Measurements from ENCODE around the gene ZNF337.

The ZNF337 gene

DNA sequence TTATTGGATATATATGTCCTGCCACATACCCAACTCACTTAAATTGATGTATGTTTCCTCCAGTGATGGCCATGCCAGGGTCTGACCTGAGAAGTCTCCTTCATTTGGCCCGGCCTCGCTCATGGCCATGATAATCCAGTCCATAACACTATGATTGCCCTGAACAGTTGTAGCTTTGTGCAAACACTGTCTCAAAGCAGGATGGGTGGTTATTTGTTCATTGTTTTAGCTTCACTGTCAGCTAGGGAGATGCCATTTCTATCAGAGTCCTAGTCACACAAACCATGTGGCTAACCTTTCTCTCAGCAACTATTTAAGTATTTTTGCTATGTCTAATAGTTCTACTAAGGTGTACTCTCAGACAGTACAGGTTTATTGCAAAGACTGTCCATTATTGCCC lies 47.6 kb upstream of the ZNF337 start:
- no peak overlapping the region for H3K4me2 ChIP-seq (ENCODE audit: low read length)
- no peaks in the 10 kb centered on the region for H4K20me1 ChIP-seq (ENCODE audit: control insufficient read depth, insufficient read depth, low read depth, low read length)
- no peaks in the 10 kb centered on the region for H3K9me2 ChIP-seq (replicated peaks; ENCODE audit: control insufficient read depth, low read length)
- no peak for TF ChIP-seq EZH2phosphoT487 (IDR thresholded peaks at IDR 0.05; ENCODE audit: borderline replicate concordance, low read length)
- TF ChIP-seq, protein P1, sequence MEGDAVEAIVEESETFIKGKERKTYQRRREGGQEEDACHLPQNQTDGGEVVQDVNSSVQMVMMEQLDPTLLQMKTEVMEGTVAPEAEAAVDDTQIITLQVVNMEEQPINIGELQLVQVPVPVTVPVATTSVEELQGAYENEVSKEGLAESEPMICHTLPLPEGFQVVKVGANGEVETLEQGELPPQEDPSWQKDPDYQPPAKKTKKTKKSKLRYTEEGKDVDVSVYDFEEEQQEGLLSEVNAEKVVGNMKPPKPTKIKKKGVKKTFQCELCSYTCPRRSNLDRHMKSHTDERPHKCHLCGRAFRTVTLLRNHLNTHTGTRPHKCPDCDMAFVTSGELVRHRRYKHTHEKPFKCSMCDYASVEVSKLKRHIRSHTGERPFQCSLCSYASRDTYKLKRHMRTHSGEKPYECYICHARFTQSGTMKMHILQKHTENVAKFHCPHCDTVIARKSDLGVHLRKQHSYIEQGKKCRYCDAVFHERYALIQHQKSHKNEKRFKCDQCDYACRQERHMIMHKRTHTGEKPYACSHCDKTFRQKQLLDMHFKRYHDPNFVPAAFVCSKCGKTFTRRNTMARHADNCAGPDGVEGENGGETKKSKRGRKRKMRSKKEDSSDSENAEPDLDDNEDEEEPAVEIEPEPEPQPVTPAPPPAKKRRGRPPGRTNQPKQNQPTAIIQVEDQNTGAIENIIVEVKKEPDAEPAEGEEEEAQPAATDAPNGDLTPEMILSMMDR (IDR thresholded peaks at IDR 0.05; ENCODE audit: low read depth, low read length, poor library complexity, severe bottlenecking): no peak
- no peaks in the 10 kb centered on the region for H3K79me2 ChIP-seq (ENCODE audit: control insufficient read depth, low read length)
- H3K27me3 ChIP-seq (ENCODE audit: control insufficient read depth, low read length): no peaks in the 10 kb centered on the region
- H3K9me3 ChIP-seq (ENCODE audit: control insufficient read depth, insufficient read depth, low read length): no peaks in the 10 kb centered on the region
- no peak overlapping the region for H3K4me3 ChIP-seq (ENCODE audit: low read length)
- no peaks in the 10 kb centered on the region for H3K4me1 ChIP-seq (ENCODE audit: control insufficient read depth, low read length)
- H3K27ac ChIP-seq (ENCODE audit: low read depth, low read length): no peak overlapping the region
- no peaks in the 10 kb centered on the region for H3K36me3 ChIP-seq (ENCODE audit: control insufficient read depth, low read length)
- H3F3A ChIP-seq (ENCODE audit: control insufficient read depth, insufficient read depth): no peaks in the 10 kb centered on the region

DNA sequence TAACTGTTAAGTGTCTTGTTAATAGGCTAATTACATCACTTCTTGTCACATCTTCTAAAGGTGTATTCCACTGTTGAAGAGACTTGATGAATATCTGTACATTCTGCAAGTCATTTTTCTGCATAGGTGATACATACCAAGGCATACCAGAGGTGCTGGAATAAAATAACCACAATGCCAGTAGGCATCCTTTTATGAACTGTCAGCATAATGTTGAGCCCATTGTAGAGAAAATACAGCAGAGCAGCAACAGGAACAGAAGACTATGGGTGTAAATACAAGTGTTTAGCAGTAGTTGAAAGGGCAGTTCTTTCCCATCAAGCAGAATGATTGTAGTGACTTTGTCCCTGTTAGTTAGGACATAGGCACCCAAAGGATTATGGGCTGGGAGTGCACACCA lies 44.4 kb upstream of the ZNF337 start:
- no peaks in the 10 kb centered on the region for H3F3A ChIP-seq (ENCODE audit: control insufficient read depth, insufficient read depth)
- no peaks in the 10 kb centered on the region for H3K36me3 ChIP-seq (ENCODE audit: control insufficient read depth, low read length)
- no peak overlapping the region for H3K4me2 ChIP-seq (ENCODE audit: low read length)
- no peak overlapping the region for H3K4me3 ChIP-seq (ENCODE audit: low read length)
- H3K79me2 ChIP-seq (ENCODE audit: control insufficient read depth, low read length): no peaks in the 10 kb centered on the region
- H3K27ac ChIP-seq (ENCODE audit: low read depth, low read length): no peak overlapping the region
- TF ChIP-seq EZH2phosphoT487 (IDR thresholded peaks at IDR 0.05; ENCODE audit: borderline replicate concordance, low read length): no peak
- TF ChIP-seq, protein P1 (IDR thresholded peaks at IDR 0.05; ENCODE audit: low read depth, low read length, poor library complexity, severe bottlenecking): no peak
- H3K27me3 ChIP-seq (ENCODE audit: control insufficient read depth, low read length): no peaks in the 10 kb centered on the region
- no peaks in the 10 kb centered on the region for H4K20me1 ChIP-seq (ENCODE audit: control insufficient read depth, insufficient read depth, low read depth, low read length)
- no peaks in the 10 kb centered on the region for H3K4me1 ChIP-seq (ENCODE audit: control insufficient read depth, low read length)
- no peaks in the 10 kb centered on the region for H3K9me2 ChIP-seq (replicated peaks; ENCODE audit: control insufficient read depth, low read length)
- H3K9me3 ChIP-seq (ENCODE audit: control insufficient read depth, insufficient read depth, low read length): no peaks in the 10 kb centered on the region

DNA sequence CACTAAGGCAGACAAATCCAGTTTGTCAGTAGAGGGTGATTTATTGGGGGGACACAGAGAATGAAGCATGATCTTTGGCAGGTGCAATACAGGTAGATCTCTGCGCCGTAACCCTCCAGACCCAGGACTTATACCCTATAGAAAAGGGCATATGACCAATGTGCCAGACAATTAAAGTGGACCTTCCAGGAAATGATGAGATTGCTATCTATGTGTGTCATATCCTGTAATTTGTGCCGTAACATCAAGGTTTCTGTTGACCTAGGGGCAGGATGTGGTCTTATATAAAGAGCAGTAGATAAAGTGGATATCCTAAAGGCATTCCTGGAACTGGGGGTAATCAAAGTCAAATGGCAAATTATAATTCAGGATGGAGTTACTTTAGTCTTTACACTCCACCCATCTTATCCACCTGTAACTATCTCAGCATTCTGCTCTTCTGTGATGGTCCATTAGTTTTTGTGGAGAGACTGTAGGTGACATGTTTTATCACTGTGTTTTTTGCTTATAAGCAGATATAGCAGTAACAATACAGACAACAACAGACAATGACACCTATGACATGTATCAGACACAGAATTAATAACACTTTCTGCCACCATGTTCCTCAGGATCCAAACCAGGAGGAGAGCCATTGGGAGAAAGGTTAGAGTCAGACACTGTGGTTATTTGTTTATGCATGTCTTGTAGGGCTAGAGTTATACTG lies 43.1 kb upstream of the ZNF337 start:
- no peaks in the 10 kb centered on the region for H3K9me2 ChIP-seq (replicated peaks; ENCODE audit: control insufficient read depth, low read length)
- H3K27ac ChIP-seq (ENCODE audit: low read depth, low read length): no peak overlapping the region
- H3K36me3 ChIP-seq (ENCODE audit: control insufficient read depth, low read length): no peaks in the 10 kb centered on the region
- H3K9me3 ChIP-seq (ENCODE audit: control insufficient read depth, insufficient read depth, low read length): no peaks in the 10 kb centered on the region
- H3K4me3 ChIP-seq (ENCODE audit: low read length): no peak overlapping the region
- no peak overlapping the region for H3K4me2 ChIP-seq (ENCODE audit: low read length)
- no peaks in the 10 kb centered on the region for H3F3A ChIP-seq (ENCODE audit: control insufficient read depth, insufficient read depth)
- H3K4me1 ChIP-seq (ENCODE audit: control insufficient read depth, low read length): no peaks in the 10 kb centered on the region
- TF ChIP-seq, protein P1 (IDR thresholded peaks at IDR 0.05; ENCODE audit: low read depth, low read length, poor library complexity, severe bottlenecking): no peak
- TF ChIP-seq EZH2phosphoT487 (IDR thresholded peaks at IDR 0.05; ENCODE audit: borderline replicate concordance, low read length): no peak
- H3K79me2 ChIP-seq (ENCODE audit: control insufficient read depth, low read length): no peaks in the 10 kb centered on the region
- no peaks in the 10 kb centered on the region for H4K20me1 ChIP-seq (ENCODE audit: control insufficient read depth, insufficient read depth, low read depth, low read length)
- no peaks in the 10 kb centered on the region for H3K27me3 ChIP-seq (ENCODE audit: control insufficient read depth, low read length)

Data from DOHH2 (cell line).